Stimulated activated CD4-positive, alpha-beta T cell treated with anti-CD3 and anti-CD28 coated beads, Interleukin-1b, Interleukin-23, amount 100 ng/mL, for 1 hour (primary cell): ENCODE results near the gene PBX1.

ENCODE experiments used
- DNase-seq, 2 donors: peaks; one replicate each; pipeline ENCODE4 v3.0.0-alpha.2; 2020; ENCODE audit warnings: low read depth in 2 of 2

Gene PBX1

GRCh38 chr1:164563721-164564360 is 4.9 kb downstream of the PBX1 start:
- no peak for DNase-seq

- DNase-seq = no peak
Measured at GRCh38 chr1:164564378-164564777, 5.4 kb downstream of the PBX1 start.

GRCh38 chr1:164565357-164565756 is 6.4 kb downstream of the PBX1 start:
- DNase-seq = no peak

- no peak for DNase-seq
Measured at GRCh38 chr1:164567774-164568173, 8.8 kb downstream of the PBX1 start.

- no peak for DNase-seq
Measured at GRCh38 chr1:164569241-164569640, 10.3 kb downstream of the PBX1 start.

- no peak for DNase-seq
Measured at GRCh38 chr1:164569866-164570265, 10.9 kb downstream of the PBX1 start.

GRCh38 chr1:164571333-164571732 is 12.3 kb downstream of the PBX1 start:
- DNase-seq = no peak

- no peak for DNase-seq
Measured at GRCh38 chr1:164575356-164575886, 16.4 kb downstream of the PBX1 start.

GRCh38 chr1:164576291-164577271 is 17.6 kb downstream of the PBX1 start:
- no peak for DNase-seq

GRCh38 chr1:164577291-164577690 is 18.3 kb downstream of the PBX1 start:
- DNase-seq = no peak

- DNase-seq = no peak
Measured at GRCh38 chr1:164578479-164579200, 19.7 kb downstream of the PBX1 start.

- DNase-seq = no peak
Measured at GRCh38 chr1:164579381-164579780, 20.4 kb downstream of the PBX1 start.

GRCh38 chr1:164581762-164582161 is 22.8 kb downstream of the PBX1 start:
- DNase-seq = no peak

GRCh38 chr1:164583196-164583595 is 24.2 kb downstream of the PBX1 start:
- DNase-seq = no peak

- DNase-seq = no peak
Measured at GRCh38 chr1:164583835-164584539, 25.0 kb downstream of the PBX1 start.

- DNase-seq = no peak
Measured at GRCh38 chr1:164586591-164586990, 27.6 kb downstream of the PBX1 start.

GRCh38 chr1:164587617-164588501 is 28.9 kb downstream of the PBX1 start:
- no peak for DNase-seq

- no peak for DNase-seq
Measured at GRCh38 chr1:164588516-164589341, 29.7 kb downstream of the PBX1 start.

- no peak for DNase-seq
Measured at GRCh38 chr1:164589408-164589807, 30.4 kb downstream of the PBX1 start.
